ENCODE data around the gene SKIC8. TPM values are rescaled to one million over a fixed set of nuclear protein-coding genes. Genes with fewer than 3 reads are reported as not detected.

The SKIC8 gene
- total RNA-seq, 2 experiments from 2014 or later = 59.8 to 66.8 TPM

DNA sequence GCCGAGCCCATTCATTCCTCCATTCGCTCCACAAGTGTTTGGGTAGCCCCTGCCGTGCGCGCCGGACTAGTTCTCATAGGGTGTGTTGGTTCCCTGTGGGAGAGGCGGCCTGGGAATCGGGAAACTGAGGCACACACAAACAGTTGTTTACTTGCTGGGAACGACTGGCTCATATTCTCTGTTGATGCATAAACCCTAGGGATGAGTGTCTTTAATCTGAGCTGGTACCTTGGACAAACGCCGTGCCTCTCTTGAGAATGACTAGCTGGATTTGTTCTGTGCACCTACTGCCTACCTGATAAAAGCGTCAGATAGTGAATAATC, 34.3 kb downstream of the SKIC8 start:
- H3K9me2 ChIP-seq (ENCODE audit: insufficient read depth, low read length) = no peaks in the 10 kb centered on the region
- no peak overlapping the region for H2AFZ ChIP-seq (ENCODE audit: low read length)
- H3K79me2 ChIP-seq (ENCODE audit: insufficient read depth, low read depth, low read length) = no peaks in the 10 kb centered on the region
- BruUV-seq (replicated peaks) = no TSS peak
- TF ChIP-seq, protein P1, sequence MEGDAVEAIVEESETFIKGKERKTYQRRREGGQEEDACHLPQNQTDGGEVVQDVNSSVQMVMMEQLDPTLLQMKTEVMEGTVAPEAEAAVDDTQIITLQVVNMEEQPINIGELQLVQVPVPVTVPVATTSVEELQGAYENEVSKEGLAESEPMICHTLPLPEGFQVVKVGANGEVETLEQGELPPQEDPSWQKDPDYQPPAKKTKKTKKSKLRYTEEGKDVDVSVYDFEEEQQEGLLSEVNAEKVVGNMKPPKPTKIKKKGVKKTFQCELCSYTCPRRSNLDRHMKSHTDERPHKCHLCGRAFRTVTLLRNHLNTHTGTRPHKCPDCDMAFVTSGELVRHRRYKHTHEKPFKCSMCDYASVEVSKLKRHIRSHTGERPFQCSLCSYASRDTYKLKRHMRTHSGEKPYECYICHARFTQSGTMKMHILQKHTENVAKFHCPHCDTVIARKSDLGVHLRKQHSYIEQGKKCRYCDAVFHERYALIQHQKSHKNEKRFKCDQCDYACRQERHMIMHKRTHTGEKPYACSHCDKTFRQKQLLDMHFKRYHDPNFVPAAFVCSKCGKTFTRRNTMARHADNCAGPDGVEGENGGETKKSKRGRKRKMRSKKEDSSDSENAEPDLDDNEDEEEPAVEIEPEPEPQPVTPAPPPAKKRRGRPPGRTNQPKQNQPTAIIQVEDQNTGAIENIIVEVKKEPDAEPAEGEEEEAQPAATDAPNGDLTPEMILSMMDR (conservative IDR thresholded peaks at IDR 0.05; ENCODE audit: low read length) = no peak
- TF ChIP-seq EZH2phosphoT487 (IDR thresholded peaks at IDR 0.05; ENCODE audit: borderline replicate concordance, low read depth, low read length) = no peak
- CTCF ChIA-PET (ENCODE audit: unreplicated experiment) = interaction anchor here (1.1 kb wide), 1 partner anchor 30 kb away, joined by 3 read pairs; no protein-coding TSS in a partner anchor
- no peaks in the 10 kb centered on the region for H3K36me3 ChIP-seq (ENCODE audit: insufficient read depth, low read length)
- POLR2A ChIA-PET = interaction anchor here (1.5 kb wide), 1 partner anchor 10 kb away, joined by 4 read pairs; no protein-coding TSS in a partner anchor
- DNase-seq (ENCODE audit: low spot score) = no peak
- H3K9me3 ChIP-seq (ENCODE audit: low read length) = no peaks in the 10 kb centered on the region
- intact Hi-C loops (cut with micrococcal nuclease; ENCODE audit: unreplicated experiment) = no loop called here
- H3K27ac ChIP-seq (ENCODE audit: low read depth, low read length, poor library complexity, severe bottlenecking) = no peak overlapping the region
- H3K4me1 ChIP-seq (ENCODE audit: insufficient read depth, low read length, poor library complexity, severe bottlenecking) = no peaks in the 10 kb centered on the region
- H3K4me3 ChIP-seq (ENCODE audit: low read depth, low read length, poor library complexity, severe bottlenecking) = no peak overlapping the region
- no peak overlapping the region for H3K4me2 ChIP-seq (ENCODE audit: low read length)
- H4K20me1 ChIP-seq (ENCODE audit: insufficient read depth, low read length) = no peaks in the 10 kb centered on the region

DNA sequence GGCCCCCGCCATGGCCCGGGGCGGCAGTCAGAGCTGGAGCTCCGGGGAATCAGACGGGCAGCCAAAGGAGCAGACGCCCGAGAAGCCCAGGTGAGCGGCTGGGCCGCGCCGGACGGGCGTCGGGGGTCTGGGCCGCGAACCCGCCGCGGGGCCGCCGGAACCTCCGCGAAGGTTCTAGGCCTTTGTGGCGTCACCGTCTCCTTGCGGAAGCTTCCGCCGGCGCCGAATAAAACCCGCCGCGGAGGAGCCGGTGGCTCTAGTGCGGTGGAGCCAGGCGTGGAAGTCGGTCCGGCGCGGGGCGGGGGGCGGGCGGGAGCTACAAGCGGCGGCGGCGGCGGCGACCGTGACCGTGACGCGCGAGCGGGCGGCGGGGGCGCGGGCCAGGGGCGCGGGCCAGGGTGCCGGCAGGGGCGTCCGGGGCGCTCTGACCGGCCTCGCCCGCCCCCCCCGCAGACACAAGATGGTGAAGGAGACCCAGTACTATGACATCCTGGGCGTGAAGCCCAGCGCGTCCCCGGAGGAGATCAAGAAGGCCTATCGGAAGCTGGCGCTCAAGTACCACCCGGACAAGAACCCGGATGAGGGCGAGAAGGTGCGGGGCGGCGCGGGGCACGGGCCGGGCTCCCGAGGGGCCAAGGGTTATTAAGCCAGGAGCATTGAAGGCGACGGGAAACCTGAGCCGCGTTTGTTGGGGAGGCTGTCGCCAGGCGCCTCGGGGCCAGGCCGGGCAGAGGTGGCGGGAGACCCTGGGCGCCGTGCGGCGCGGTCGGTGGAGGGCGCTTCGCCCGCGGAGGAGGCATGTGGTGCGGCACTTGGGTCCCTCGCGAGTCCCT, 34.9 kb downstream of the SKIC8 start, which contains the start of gene DNAJA4:
DNAJA4 (plus strand) TSS at position 259 of the 833 bp plus-strand sequence; CDS start at position 461, 202 bp downstream.
- CTCF ChIA-PET (ENCODE audit: unreplicated experiment) = no interaction called here
- Histone ChIP-seq H3K36me3 (ENCODE audit: insufficient read depth, low read length) (no peaks in the 10 kb centered on the region), H3K27ac (ENCODE audit: low read depth, low read length, poor library complexity, severe bottlenecking) (no peak within 1 kb of the TSS), H2AFZ (ENCODE audit: low read length) (no peak within 1 kb of the TSS), H3K4me1 (ENCODE audit: insufficient read depth, low read length, poor library complexity, severe bottlenecking) (no peaks in the 10 kb centered on the region), H3K4me3 (ENCODE audit: low read depth, low read length, poor library complexity, severe bottlenecking) (no peak within 1 kb of the TSS), H4K20me1 (ENCODE audit: insufficient read depth, low read length) (no peaks in the 10 kb centered on the region), H3K4me2 (ENCODE audit: low read length) (no peak within 1 kb of the TSS), H3K9me2 (ENCODE audit: insufficient read depth, low read length) (no peaks in the 10 kb centered on the region), H3K9me3 (ENCODE audit: low read length) (no peaks in the 10 kb centered on the region), H3K79me2 (ENCODE audit: insufficient read depth, low read depth, low read length) (no peaks in the 10 kb centered on the region)
- intact Hi-C loops (cut with micrococcal nuclease; ENCODE audit: unreplicated experiment) = no loop called here
- no peak for DNase-seq (ENCODE audit: low spot score)
- TF ChIP-seq EZH2phosphoT487 (IDR thresholded peaks at IDR 0.05; ENCODE audit: borderline replicate concordance, low read depth, low read length) = no peak
- TF ChIP-seq, protein P1 (conservative IDR thresholded peaks at IDR 0.05; ENCODE audit: low read length) = no peak
- BruUV-seq (replicated peaks) = no TSS peak
- POLR2A ChIA-PET = interaction anchor here (0.6 to 1.5 kb wide), 2 partner anchors 11 to 185 kb away, joined by 3 to 4 read pairs; no protein-coding TSS in a partner anchor

DNA sequence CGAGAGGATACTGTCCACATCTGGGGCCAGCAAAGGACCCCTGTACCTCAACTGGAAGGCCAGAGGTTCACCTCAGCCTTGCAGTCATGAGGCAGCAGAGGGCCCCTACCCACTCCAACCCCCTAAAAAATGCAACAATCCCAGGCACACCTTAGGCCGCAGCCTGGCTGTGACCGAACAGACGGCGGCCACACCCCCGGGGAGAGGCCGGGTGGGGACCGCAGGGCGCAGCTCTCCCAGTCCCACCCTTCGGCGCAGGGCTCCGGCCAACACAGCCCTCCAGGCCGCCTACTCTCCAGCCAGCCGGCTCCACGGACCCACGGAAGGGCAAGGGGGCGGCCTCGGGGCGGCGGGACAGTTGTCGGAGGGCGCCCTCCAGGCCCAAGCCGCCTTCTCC, 35.5 kb downstream of the SKIC8 start:
- Histone ChIP-seq H3K9me2 (ENCODE audit: insufficient read depth, low read length) (no peaks in the 10 kb centered on the region), H3K79me2 (ENCODE audit: insufficient read depth, low read depth, low read length) (no peaks in the 10 kb centered on the region), H3K4me2 (ENCODE audit: low read length) (no peak overlapping the region), H2AFZ (ENCODE audit: low read length) (no peak overlapping the region), H3K4me1 (ENCODE audit: insufficient read depth, low read length, poor library complexity, severe bottlenecking) (no peaks in the 10 kb centered on the region), H3K27ac (ENCODE audit: low read depth, low read length, poor library complexity, severe bottlenecking) (no peak overlapping the region), H4K20me1 (ENCODE audit: insufficient read depth, low read length) (no peaks in the 10 kb centered on the region), H3K36me3 (ENCODE audit: insufficient read depth, low read length) (no peaks in the 10 kb centered on the region), H3K4me3 (ENCODE audit: low read depth, low read length, poor library complexity, severe bottlenecking) (no peak overlapping the region), H3K9me3 (ENCODE audit: low read length) (no peaks in the 10 kb centered on the region)
- TF ChIP-seq EZH2phosphoT487 (IDR thresholded peaks at IDR 0.05; ENCODE audit: borderline replicate concordance, low read depth, low read length) = no peak
- TF ChIP-seq, protein P1 (conservative IDR thresholded peaks at IDR 0.05; ENCODE audit: low read length) = no peak
- CTCF ChIA-PET (ENCODE audit: unreplicated experiment) = no interaction called here
- no TSS peak for BruUV-seq (replicated peaks)
- no peak for DNase-seq (ENCODE audit: low spot score)
- intact Hi-C loops (cut with micrococcal nuclease; ENCODE audit: unreplicated experiment) = no loop called here
- POLR2A ChIA-PET = interaction anchor here (0.6 kb wide), 1 partner anchor 184 kb away, joined by 3 read pairs; no protein-coding TSS in a partner anchor

Data from OCI-LY7 (cell line).